K562 (cell line): ENCODE measurements around the gene NHSL2.

Experiments used
- BCOR ChIP-seq: fragments of 450-650 bp; IDR thresholded peaks from 2 replicates; pipeline ENCODE4 v1.6.1; 2016
- HDAC3 ChIP-seq: fragments of 450-650 bp; IDR thresholded peaks from 2 replicates; pipeline ENCODE4 v1.6.1; 2018; ENCODE audit warnings: borderline replicate concordance, mild to moderate bottlenecking, moderate library complexity; ENCODE audit not compliant: partially characterized antibody
- PCBP1 ChIP-seq: fragments of 200-400 bp; formaldehyde crosslinking; IDR thresholded peaks from 2 replicates; pipeline ENCODE4 v1.6.1; 2018; ENCODE audit warnings: mild to moderate bottlenecking, low read depth, low read length; ENCODE audit not compliant: poor library complexity, severe bottlenecking
- SMARCA5 ChIP-seq: fragments of 450-650 bp; IDR thresholded peaks from 2 replicates; pipeline ENCODE4 v1.6.1; 2016
- TEAD1 ChIP-seq, 2 experiments: fragments of 450-650 bp in 1 of 2; sonication (generic) in 1 of 2; formaldehyde crosslinking; IDR thresholded peaks; 2 replicates each; pipeline versions ENCODE4 v1.4.0 to v1.8.0; 2020 to 2022; ENCODE audit warnings: mild to moderate bottlenecking in 2 of 2, missing genetic modification reagents in 1 of 2
- ZFX ChIP-seq: sonication (generic); formaldehyde crosslinking; IDR thresholded peaks from 2 replicates; pipeline ENCODE4 v1.8.0; 2022; ENCODE audit warnings: mild to moderate bottlenecking, missing genetic modification reagents, moderate library complexity
- ZNF354B ChIP-seq: fragments of 250-450 bp; sonication (Bioruptor Pico); IDR thresholded peaks from 2 replicates; pipeline ENCODE4 v1.4.0; 2020
- ZNF707 ChIP-seq: fragments of 250-450 bp; sonication (Bioruptor Pico); conservative IDR thresholded peaks from 2 replicates; pipeline ENCODE4 v1.8.0; 2022; ENCODE audit warnings: inconsistent platforms, mild to moderate bottlenecking, moderate library complexity
- TF ChIP-seq, protein P1 (sequence below): fragments of 250-450 bp; sonication (Bioruptor Pico); IDR thresholded peaks from 2 replicates; pipeline ENCODE4 v1.5.0; 2021; ENCODE audit warnings: mild to moderate bottlenecking, borderline replicate concordance
- TF ChIP-seq, protein P2 (sequence below), 3 experiments: fragments of 200-800 bp in 1 of 3; fragments of 250-450 bp in 1 of 3; fragments of 450-650 bp in 1 of 3; sonication (Bioruptor Pico) in 1 of 3; sonication (Bioruptor generic) in 1 of 3; formaldehyde crosslinking in 1 of 3; IDR thresholded peaks; 2 replicates each; pipeline versions ENCODE4 v1.6.1 to v1.8.0; 2016 to 2022; ENCODE audit warnings: mild to moderate bottlenecking in 2 of 3, missing genetic modification characterization in 2 of 3, missing compliant biosample characterization in 1 of 3, moderate library complexity in 1 of 3

DNA sequence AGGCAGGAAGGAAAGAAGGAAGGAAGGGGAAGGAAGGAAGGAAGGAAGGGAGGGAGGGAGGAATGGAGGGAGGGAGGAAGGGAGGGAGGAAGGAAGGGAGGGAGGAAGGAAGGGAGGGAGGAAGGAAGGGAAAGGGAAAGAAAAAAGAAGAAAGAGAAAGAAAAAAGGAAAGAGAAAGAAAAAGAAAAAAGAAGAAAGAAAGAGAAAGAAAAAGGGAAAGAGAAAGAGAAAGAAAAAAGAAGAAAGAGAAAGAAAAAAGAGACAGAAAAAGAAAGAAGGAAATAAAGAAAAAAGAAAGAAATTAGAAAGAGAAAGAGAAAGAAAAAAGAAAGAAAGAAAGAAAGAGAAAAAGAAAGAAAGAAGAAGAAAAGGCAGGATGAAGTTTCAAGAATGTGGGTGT lies 15.0 kb upstream of the NHSL2 start:
- TF ChIP-seq ZNF354B (CRISPR knock-in tag) (no peak), TEAD1 (CRISPR knock-in tag; IDR thresholded peaks at IDR 0.05) (no peak), BCOR (no peak), SMARCA5 (no peak), HDAC3 (no peak), ZFX (no peak), PCBP1 (no peak), ZNF707 (CRISPR knock-in tag) (no peak)
- TF ChIP-seq, protein P1, sequence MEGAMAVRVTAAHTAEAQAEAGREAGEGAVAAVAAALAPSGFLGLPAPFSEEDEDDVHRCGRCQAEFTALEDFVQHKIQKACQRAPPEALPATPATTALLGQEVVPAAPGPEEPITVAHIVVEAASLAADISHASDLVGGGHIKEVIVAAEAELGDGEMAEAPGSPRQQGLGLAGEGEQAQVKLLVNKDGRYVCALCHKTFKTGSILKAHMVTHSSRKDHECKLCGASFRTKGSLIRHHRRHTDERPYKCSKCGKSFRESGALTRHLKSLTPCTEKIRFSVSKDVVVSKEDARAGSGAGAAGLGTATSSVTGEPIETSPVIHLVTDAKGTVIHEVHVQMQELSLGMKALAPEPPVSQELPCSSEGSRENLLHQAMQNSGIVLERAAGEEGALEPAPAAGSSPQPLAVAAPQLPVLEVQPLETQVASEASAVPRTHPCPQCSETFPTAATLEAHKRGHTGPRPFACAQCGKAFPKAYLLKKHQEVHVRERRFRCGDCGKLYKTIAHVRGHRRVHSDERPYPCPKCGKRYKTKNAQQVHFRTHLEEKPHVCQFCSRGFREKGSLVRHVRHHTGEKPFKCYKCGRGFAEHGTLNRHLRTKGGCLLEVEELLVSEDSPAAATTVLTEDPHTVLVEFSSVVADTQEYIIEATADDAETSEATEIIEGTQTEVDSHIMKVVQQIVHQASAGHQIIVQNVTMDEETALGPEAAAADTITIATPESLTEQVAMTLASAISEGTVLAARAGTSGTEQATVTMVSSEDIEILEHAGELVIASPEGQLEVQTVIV (CRISPR knock-in tag), result no peak
- TF ChIP-seq, protein P2, sequence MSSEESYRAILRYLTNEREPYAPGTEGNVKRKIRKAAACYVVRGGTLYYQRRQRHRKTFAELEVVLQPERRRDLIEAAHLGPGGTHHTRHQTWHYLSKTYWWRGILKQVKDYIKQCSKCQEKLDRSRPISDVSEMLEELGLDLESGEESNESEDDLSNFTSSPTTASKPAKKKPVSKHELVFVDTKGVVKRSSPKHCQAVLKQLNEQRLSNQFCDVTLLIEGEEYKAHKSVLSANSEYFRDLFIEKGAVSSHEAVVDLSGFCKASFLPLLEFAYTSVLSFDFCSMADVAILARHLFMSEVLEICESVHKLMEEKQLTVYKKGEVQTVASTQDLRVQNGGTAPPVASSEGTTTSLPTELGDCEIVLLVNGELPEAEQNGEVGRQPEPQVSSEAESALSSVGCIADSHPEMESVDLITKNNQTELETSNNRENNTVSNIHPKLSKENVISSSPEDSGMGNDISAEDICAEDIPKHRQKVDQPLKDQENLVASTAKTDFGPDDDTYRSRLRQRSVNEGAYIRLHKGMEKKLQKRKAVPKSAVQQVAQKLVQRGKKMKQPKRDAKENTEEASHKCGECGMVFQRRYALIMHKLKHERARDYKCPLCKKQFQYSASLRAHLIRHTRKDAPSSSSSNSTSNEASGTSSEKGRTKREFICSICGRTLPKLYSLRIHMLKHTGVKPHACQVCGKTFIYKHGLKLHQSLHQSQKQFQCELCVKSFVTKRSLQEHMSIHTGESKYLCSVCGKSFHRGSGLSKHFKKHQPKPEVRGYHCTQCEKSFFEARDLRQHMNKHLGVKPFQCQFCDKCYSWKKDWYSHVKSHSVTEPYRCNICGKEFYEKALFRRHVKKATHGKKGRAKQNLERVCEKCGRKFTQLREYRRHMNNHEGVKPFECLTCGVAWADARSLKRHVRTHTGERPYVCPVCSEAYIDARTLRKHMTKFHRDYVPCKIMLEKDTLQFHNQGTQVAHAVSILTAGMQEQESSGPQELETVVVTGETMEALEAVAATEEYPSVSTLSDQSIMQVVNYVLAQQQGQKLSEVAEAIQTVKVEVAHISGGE (CRISPR knock-in tag; IDR thresholded peaks at IDR 0.05), result no peak
